ENCODE data around the gene SLC4A1. TPM values are rescaled to one million over a fixed set of nuclear protein-coding genes. Genes with fewer than 3 reads are reported as not detected.
A peak's percentile ranks its signal among the peaks of the same experiment; 100 is the strongest.

The SLC4A1 gene
- total and polyA plus RNA-seq, 2 of the 13 experiments (the other 11 are each of a cell fraction or from before 2014, with no cell fraction given) = not detected

GRCh38 chr17:44219108-44219615 lies 48.8 kb downstream of the SLC4A1 start (continued):
- TF ChIP-seq ZHX2 (IDR thresholded peaks at IDR 0.05; ENCODE audit: low read depth) = no peak
- peak; percentile 26; the same call in 1 of the 2 replicates for TF ChIP-seq ZHX2 (CRISPR knock-in tag; IDR thresholded peaks at IDR 0.05; ENCODE audit: borderline replicate concordance)
- peak; percentile 31; the same call in 1 of the 2 replicates for TF ChIP-seq ZNF281 (CRISPR knock-in tag; IDR thresholded peaks at IDR 0.05; ENCODE audit: borderline replicate concordance)
- TF ChIP-seq CTCF (CRISPR knock-in tag; IDR thresholded peaks at IDR 0.05) = peak; percentile 30; the same call in 1 of the 2 replicates
- TF ChIP-seq PHF8 (CRISPR knock-in tag; IDR thresholded peaks at IDR 0.05) = peak; percentile 12; the same call in 1 of the 2 replicates
- no peak for TF ChIP-seq SNRNP70 (IDR thresholded peaks at IDR 0.05; ENCODE audit: low read depth, low read length)
- TF ChIP-seq MZF1 (CRISPR knock-in tag; IDR thresholded peaks at IDR 0.05; ENCODE audit: borderline replicate concordance) = no peak
- TF ChIP-seq ZNF619 (CRISPR knock-in tag; IDR thresholded peaks at IDR 0.05) = no peak
- no peak for TF ChIP-seq HMGXB3 (CRISPR knock-in tag; IDR thresholded peaks at IDR 0.05; ENCODE audit: borderline replicate concordance)
- no peak for TF ChIP-seq ZNF562 (CRISPR knock-in tag; IDR thresholded peaks at IDR 0.05; ENCODE audit: borderline replicate concordance)
- peak; percentile 48; the same call in 1 of the 3 replicates for TF ChIP-seq MXI1 (IDR thresholded peaks at IDR 0.05; ENCODE audit: borderline replicate concordance, low read depth, low read length)
- no peak for TF ChIP-seq HMGA1 (CRISPR knock-in tag; conservative IDR thresholded peaks at IDR 0.05)
- no peak for TF ChIP-seq ZFP37 (CRISPR knock-in tag; IDR thresholded peaks at IDR 0.05; ENCODE audit: borderline replicate concordance)
- no peak for TF ChIP-seq BCL6 (CRISPR knock-in tag; IDR thresholded peaks at IDR 0.05)
